Tibial artery (tissue), 4 donors: Measurements from ENCODE around the gene PLCG2.
"Not testable (repeated sequence)": the region's sequence is repeated elsewhere in the genome, so short reads cannot be mapped to it uniquely, and the experiment has no call there.

Source experiments
- DNase-seq, 2 donors: peaks; one replicate each; pipeline ENCODE4 v3.0.0-alpha.2; 2019
- H3K27ac ChIP-seq, 2 donors: fragments of 200-600 bp; sonication (generic) in 1 of 2; 1 replicate in 1 of 2; 2 replicates in 1 of 2; pipeline ENCODE4 v1.5.1; 2018 to 2019; ENCODE audit warnings: mild to moderate bottlenecking in 1 of 2
- H3K27me3 ChIP-seq, 2 donors: fragments of 200-600 bp; sonication (generic) in 1 of 2; one replicate each; pipeline versions ENCODE4 v1.5.1 to v1.6.0; 2016 to 2019
- H3K36me3 ChIP-seq, 3 donors: fragments of 200-600 bp; sonication (generic) in 2 of 3; one replicate each; pipeline ENCODE4 v1.5.1; 2016 to 2019; ENCODE audit warnings: mild to moderate bottlenecking in 2 of 3
- H3K4me1 ChIP-seq, 4 donors: fragments of 200-600 bp; sonication (generic) in 2 of 4; 1 replicate in 3 of 4; 2 replicates in 1 of 4; pipeline ENCODE4 v1.5.1; 2016 to 2019
- H3K4me3 ChIP-seq, 2 donors: fragments of 200-600 bp; sonication (generic) in 1 of 2; 1 replicate in 1 of 2; 2 replicates in 1 of 2; pipeline ENCODE4 v1.5.1; 2018 to 2019; ENCODE audit warnings: mild to moderate bottlenecking in 2 of 2
- H3K9me3 ChIP-seq, 3 donors: fragments of 200-600 bp; sonication (generic) in 1 of 3; one replicate each; pipeline ENCODE4 v1.5.1; 2016 to 2019
- CTCF ChIP-seq, 2 experiments: fragments of 200-600 bp in 1 of 2; fragments of 450-650 bp in 1 of 2; IDR thresholded peaks; one replicate each; pipeline ENCODE4 v1.5.1; 2017 to 2019; ENCODE audit warnings: antibody characterized with exemption in 2 of 2, mild to moderate bottlenecking in 1 of 2, moderate library complexity in 1 of 2
- intact Hi-C: fragments of 100-400 bp; cut with DNase I; formaldehyde crosslinking; loops from one replicate; pipeline ENCODE4 v1.15.0; 2023; ENCODE audit warnings: low total_unique reads

The PLCG2 gene

DNA sequence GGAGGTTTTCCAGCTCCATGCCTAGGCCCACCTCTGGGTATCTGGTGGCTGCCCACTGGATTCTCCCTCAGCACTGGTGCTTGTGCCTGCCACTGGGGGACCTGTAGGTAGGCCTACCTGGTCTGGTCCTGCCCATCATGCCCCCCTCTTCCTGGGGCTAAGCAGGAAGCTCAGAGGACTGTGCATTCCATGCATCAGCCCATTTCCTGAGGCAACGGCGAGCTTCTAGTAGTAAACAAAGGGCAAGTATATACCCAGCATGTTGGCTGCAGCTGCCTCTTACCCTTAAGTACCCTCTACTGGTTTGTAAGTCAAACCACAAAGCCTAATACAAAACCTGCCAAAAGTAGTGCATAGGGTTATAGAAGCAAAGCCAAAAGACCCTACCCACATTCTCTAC, 194.6 kb downstream of the PLCG2 start:
- Histone ChIP-seq H3K27me3 (no peaks in the 10 kb centered on the region), H3K9me3 (peaks cover 4 to 12% (median 9%) of the 10 kb centered on the region in 3 donors), H3K4me1 (no peaks in the 10 kb centered on the region), H3K36me3 (no peaks in the 10 kb centered on the region), H3K4me3 (no peak overlapping the region), H3K27ac (no peak overlapping the region)
- TF ChIP-seq CTCF (IDR thresholded peaks at IDR 0.05), result no peak
- intact Hi-C loops, result no loop called here
- DNase-seq, result no peak

- Histone ChIP-seq H3K27me3 (no peaks in the 10 kb centered on the region), H3K27ac (no peak overlapping the region), H3K4me1 (no peaks in the 10 kb centered on the region), H3K4me3 (no peak overlapping the region), H3K36me3 (no peaks in the 10 kb centered on the region), H3K9me3 (peaks cover 4 to 12% (median 9%) of the 10 kb centered on the region in 3 donors)
- no peak for DNase-seq
- TF ChIP-seq CTCF (IDR thresholded peaks at IDR 0.05), result no peak
- intact Hi-C loops, result no loop called here
Observed at GRCh38 chr16:81975637-81976036, 196.5 kb downstream of the PLCG2 start.

DNA sequence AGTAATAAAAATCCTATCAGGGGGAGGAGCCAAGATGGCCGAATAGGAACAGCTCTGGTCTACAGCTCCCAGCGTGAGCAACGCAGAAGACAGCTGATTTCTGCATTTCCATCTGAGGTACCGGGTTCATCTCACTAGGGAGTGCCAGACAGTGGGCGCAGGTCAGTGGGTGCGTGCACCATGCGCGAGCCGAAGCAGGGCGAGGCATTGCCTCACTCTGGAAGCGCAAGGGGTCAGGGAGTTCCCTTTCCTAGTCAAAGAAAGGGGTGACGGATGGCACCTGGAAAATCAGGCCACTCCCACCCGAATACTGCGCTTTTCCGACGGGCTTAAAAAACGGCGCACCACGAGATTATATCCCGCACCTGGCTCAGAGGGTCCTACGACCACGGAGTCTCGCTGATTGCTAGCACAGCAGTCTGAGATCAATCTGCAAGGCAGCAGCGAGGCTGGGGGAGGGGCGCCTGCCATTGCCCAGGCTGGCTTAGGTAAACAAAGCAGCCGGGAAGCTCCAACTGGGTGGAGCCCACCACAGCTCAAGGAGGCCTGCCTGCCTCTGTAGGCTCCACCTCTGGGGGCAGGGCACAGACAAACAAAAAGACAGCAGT, 198.3 kb downstream of the PLCG2 start:
- H3K9me3 ChIP-seq, H3K27me3 ChIP-seq, intact Hi-C loops, H3K4me1 ChIP-seq, H3K36me3 ChIP-seq, DNase-seq, H3K27ac ChIP-seq, H3K4me3 ChIP-seq: not testable (repeated sequence)

DNA sequence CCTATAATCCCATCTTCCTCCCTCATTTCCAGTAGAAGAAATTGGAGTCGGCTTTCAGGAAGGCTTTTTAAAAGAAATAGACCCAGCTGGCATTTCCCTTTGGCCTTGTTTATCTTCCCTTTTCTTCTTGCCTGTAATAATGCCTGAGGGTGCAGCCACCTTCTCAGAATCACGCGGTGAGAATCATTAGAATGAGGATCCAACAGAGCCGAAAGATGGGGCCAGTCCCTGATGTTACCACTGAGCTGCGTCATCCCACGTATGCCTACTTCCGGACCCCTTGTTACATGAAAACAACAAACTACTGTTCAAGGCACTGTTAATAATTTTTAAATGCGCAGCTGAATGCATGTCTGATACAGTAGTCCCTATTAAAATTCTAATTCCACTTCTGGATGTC, 208.0 kb downstream of the PLCG2 start:
- Histone ChIP-seq H3K4me1 (no peaks in the 10 kb centered on the region), H3K9me3 (no peaks in the 10 kb centered on the region), H3K4me3 (no peak overlapping the region), H3K27ac (no peak overlapping the region), H3K36me3 (no peaks in the 10 kb centered on the region), H3K27me3 (no peaks in the 10 kb centered on the region)
- TF ChIP-seq CTCF (IDR thresholded peaks at IDR 0.05), result no peak
- DNase-seq, result no peak
- intact Hi-C loops, result no loop called here

DNA sequence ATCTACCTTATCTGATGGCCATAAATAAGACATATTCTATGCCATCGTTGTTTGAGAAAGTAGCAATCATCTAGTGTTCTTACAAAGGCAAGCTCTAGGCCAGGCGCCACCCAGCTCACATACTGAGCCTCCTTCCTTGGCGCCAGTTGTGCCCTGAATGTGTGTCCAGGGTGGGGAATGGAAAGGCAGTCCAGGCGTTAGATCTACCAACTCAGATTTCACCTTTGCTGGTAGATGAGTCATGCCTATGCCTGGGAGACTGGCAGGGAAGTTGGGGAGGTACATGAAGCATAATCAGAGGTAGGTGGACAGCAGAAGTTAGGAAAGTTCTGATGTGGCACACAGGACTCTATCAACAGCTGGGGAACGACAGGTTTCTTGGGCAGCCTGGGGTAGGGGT, 208.6 kb downstream of the PLCG2 start:
- intact Hi-C loops, result no loop called here
- no peak for TF ChIP-seq CTCF (IDR thresholded peaks at IDR 0.05)
- DNase-seq, result no peak
- Histone ChIP-seq H3K4me1 (no peaks in the 10 kb centered on the region), H3K27me3 (no peaks in the 10 kb centered on the region), H3K4me3 (no peak overlapping the region), H3K36me3 (no peaks in the 10 kb centered on the region), H3K9me3 (no peaks in the 10 kb centered on the region), H3K27ac (no peak overlapping the region)

- DNase-seq, result no peak
- intact Hi-C loops, result no loop called here
- no peaks in the 10 kb centered on the region for H3K36me3 ChIP-seq
- H3K4me3 ChIP-seq, result no peak overlapping the region
- no peak overlapping the region for H3K27ac ChIP-seq
- H3K9me3 ChIP-seq, result no peaks in the 10 kb centered on the region
- H3K4me1 ChIP-seq, result peaks cover 0 to 14% (median 11%) of the 10 kb centered on the region in 4 donors
- TF ChIP-seq CTCF (IDR thresholded peaks at IDR 0.05), result no peak
- no peaks in the 10 kb centered on the region for H3K27me3 ChIP-seq
Observed at GRCh38 chr16:81992859-81993258, 213.8 kb downstream of the PLCG2 start.
